Duodenal mucosa (tissue), 2 donors: Measurements from ENCODE around the gene DROSHA.
"Not testable (repeated sequence)": the region's sequence is repeated elsewhere in the genome, so short reads cannot be mapped to it uniquely, and the experiment has no call there.

Experiments used
- H3K27ac ChIP-seq: one replicate; pipeline ENCODE4 v1.7.0; 2013; ENCODE audit warnings: low read depth, low read length
- H3K27me3 ChIP-seq, 2 donors: one replicate each; pipeline ENCODE4 v1.7.0; 2013; ENCODE audit warnings: low read length in 2 of 2, control low read depth in 1 of 2; ENCODE audit not compliant: insufficient read depth in 2 of 2, control insufficient read depth in 1 of 2
- H3K36me3 ChIP-seq, 2 donors: one replicate each; pipeline ENCODE4 v1.7.0; 2013; ENCODE audit warnings: low read length in 2 of 2, control low read depth in 1 of 2; ENCODE audit not compliant: insufficient read depth in 2 of 2, control insufficient read depth in 1 of 2
- H3K4me1 ChIP-seq, 2 donors: one replicate each; pipeline ENCODE4 v1.7.0; 2013; ENCODE audit warnings: low read length in 2 of 2, control low read depth in 1 of 2; ENCODE audit not compliant: insufficient read depth in 2 of 2, control insufficient read depth in 1 of 2
- H3K4me3 ChIP-seq, 2 donors: one replicate each; pipeline ENCODE4 v1.7.0; 2013; ENCODE audit warnings: low read length in 2 of 2, low read depth in 1 of 2
- H3K9ac ChIP-seq, 2 donors: one replicate each; pipeline ENCODE4 v1.7.0; 2013; ENCODE audit warnings: low read length in 2 of 2, low read depth in 1 of 2
- H3K9me3 ChIP-seq, 2 donors: one replicate each; pipeline ENCODE4 v1.7.0; 2013; ENCODE audit warnings: low read length in 2 of 2, control low read depth in 1 of 2; ENCODE audit not compliant: control insufficient read depth in 1 of 2

DROSHA gene

GRCh38 chr5:31559942-31560341 is 28.0 kb upstream of the DROSHA start:
- Histone ChIP-seq H3K4me3 (no peak overlapping the region), H3K27ac (no peak overlapping the region), H3K27me3 (no peaks in the 10 kb centered on the region), H3K4me1 (no peaks in the 10 kb centered on the region), H3K36me3 (peaks cover 0 to 10% of the 10 kb centered on the region in 2 donors), H3K9ac (no peak overlapping the region), H3K9me3 (no peaks in the 10 kb centered on the region)

DNA sequence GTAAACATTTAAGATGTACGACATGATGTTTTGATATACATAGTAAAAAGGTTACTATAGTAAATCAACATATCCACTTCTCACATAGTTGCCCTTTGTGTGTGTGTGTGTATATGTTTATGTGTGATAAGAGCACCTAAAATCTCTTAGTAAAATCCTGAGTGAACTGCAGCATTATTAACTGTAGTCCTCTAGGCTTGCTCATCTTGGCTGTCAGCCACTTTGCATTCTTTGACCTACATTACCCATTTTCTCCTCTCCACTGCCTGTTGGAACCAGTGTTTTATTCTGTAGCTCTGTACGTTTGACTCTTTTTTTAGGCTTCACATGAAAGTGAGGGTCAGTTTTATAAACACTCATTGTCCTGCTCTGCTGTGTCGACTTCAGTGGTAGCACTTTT is 24.6 kb upstream of the DROSHA start:
- Histone ChIP-seq H3K36me3 (peaks cover 15 to 31% of the 10 kb centered on the region in 2 donors), H3K9me3 (no peaks in the 10 kb centered on the region), H3K4me1 (no peaks in the 10 kb centered on the region), H3K27me3 (no peaks in the 10 kb centered on the region), H3K4me3 (no peak overlapping the region), H3K9ac (no peak overlapping the region), H3K27ac (no peak overlapping the region)

- Histone ChIP-seq H3K4me3 (no peak overlapping the region), H3K4me1 (no peaks in the 10 kb centered on the region), H3K9me3 (no peaks in the 10 kb centered on the region), H3K27ac (no peak overlapping the region), H3K36me3 (peaks cover 15 to 36% of the 10 kb centered on the region in 2 donors), H3K9ac (no peak overlapping the region), H3K27me3 (no peaks in the 10 kb centered on the region)
Observed at GRCh38 chr5:31554552-31554951, 22.7 kb upstream of the DROSHA start.

DNA sequence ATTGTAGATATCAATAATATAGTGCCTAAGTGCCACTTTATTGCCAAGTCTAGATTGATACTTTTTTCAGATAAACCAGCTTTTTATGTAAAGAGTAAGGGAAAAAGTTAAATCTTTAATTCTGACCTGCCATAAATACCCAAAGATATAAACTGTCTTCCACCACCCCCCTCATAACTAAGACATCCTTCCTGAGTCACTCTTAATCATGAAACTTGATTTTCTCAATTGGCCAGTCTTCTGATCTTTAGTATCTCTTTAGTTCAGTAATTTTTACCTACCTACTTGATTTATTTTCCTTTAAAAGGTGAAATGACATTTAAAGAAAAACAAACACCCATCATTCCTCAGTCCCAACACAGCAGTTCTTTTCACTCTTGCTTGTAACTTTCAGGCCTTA is 22.0 kb upstream of the DROSHA start:
- no peak overlapping the region for H3K9ac ChIP-seq
- no peaks in the 10 kb centered on the region for H3K27me3 ChIP-seq
- no peaks in the 10 kb centered on the region for H3K9me3 ChIP-seq
- no peak overlapping the region for H3K4me3 ChIP-seq
- peaks cover 15 to 37% of the 10 kb centered on the region in 2 donors for H3K36me3 ChIP-seq
- H3K4me1 ChIP-seq: no peaks in the 10 kb centered on the region
- no peak overlapping the region for H3K27ac ChIP-seq

DNA sequence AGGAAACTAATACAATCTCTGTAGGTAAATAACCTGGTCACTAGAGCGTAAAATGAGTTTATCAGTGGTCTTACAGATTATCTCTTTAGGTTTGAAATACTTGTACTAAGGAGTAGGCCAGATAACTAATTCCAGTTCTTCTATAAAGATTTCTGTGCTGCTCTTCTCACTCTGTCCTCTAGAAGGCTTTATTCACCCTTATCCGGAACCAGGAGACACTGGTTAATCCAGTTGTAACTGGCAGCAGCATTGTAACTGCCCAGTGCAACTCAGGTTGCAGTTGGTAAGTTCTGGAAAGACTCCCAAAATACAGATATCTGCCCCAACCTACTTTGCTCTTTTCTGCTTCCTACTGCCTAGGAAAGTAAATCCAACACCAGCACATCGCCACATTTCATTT is 20.0 kb upstream of the DROSHA start:
- H3K9me3 ChIP-seq: no peaks in the 10 kb centered on the region
- H3K27ac ChIP-seq: no peak overlapping the region
- H3K9ac ChIP-seq: no peak overlapping the region
- no peaks in the 10 kb centered on the region for H3K4me1 ChIP-seq
- peaks cover 15 to 47% of the 10 kb centered on the region in 2 donors for H3K36me3 ChIP-seq
- H3K4me3 ChIP-seq: no peak overlapping the region
- H3K27me3 ChIP-seq: no peaks in the 10 kb centered on the region

DNA sequence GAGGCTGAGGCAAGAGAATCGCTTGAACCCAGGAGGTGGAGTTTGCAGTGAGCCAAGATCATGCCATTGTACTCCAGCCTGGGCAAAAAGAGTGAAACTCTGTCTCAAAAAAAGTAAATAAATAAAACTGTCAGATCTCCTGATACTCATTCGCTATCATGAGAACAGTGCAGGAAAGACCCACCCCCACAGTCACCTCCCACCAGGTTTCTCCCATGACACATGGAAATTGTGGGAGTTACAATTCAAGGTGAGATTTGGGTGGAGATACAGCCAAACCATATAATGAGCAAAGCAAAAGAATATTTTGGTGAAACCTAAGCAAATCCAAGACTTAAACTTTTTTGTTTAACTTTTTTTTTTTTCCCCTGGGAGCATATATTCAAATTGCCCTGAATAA is 17.2 kb upstream of the DROSHA start:
- not testable (repeated sequence) for H3K4me1 ChIP-seq, H3K9ac ChIP-seq, H3K4me3 ChIP-seq, H3K27me3 ChIP-seq, H3K27ac ChIP-seq, H3K9me3 ChIP-seq
- H3K36me3 ChIP-seq: peaks cover 11 to 51% of the 10 kb centered on the region in 2 donors

DNA sequence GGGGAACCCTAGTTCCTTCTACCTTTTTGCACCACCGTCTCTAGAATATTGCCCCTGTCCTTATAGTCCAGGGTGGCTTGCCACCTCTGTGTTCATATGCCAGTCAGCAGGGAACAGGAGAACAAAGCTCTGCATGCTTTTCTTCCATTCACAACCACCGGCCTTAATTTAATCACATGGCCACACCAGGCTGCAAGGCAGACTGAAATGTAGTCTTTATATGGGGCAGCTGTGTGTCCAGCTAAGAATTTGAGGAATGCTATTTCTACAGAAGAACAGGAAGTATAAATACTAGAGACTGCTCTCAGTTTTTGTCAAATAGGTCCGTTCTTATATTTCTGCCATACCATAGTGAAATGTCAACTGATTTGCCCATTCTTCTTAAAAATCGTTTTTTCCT is 6.0 kb upstream of the DROSHA start:
- H3K9ac ChIP-seq: no peak overlapping the region
- H3K36me3 ChIP-seq: peaks cover 37 to 66% of the 10 kb centered on the region in 2 donors
- no peaks in the 10 kb centered on the region for H3K9me3 ChIP-seq
- H3K27me3 ChIP-seq: no peaks in the 10 kb centered on the region
- H3K4me1 ChIP-seq: peaks cover 4 to 10% of the 10 kb centered on the region in 2 donors
- H3K4me3 ChIP-seq: no peak overlapping the region
- H3K27ac ChIP-seq: no peak overlapping the region

DNA sequence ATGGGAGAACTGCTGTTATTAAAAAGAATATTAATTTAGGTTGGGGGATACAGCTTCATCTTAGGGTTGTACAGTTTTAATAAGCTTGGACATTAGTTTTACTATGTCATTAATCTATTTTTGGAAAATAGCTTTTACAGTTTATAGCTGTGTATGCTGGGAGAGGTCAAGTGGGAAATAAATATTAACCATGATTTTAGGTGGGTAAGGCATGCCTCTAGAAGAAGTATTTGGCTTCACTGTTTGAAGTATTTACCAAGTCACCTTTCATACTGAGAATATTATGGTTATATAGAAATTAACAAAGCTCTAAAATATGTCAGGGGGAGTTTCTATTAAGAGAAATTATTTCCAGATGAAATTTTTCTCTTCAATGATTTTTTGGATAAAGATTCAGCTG is 5.5 kb upstream of the DROSHA start:
- Histone ChIP-seq H3K4me1 (peaks cover 4 to 14% of the 10 kb centered on the region in 2 donors), H3K9me3 (no peaks in the 10 kb centered on the region), H3K27ac (no peak overlapping the region), H3K4me3 (no peak overlapping the region), H3K9ac (no peak overlapping the region), H3K27me3 (no peaks in the 10 kb centered on the region), H3K36me3 (peaks cover 39 to 62% of the 10 kb centered on the region in 2 donors)

DNA sequence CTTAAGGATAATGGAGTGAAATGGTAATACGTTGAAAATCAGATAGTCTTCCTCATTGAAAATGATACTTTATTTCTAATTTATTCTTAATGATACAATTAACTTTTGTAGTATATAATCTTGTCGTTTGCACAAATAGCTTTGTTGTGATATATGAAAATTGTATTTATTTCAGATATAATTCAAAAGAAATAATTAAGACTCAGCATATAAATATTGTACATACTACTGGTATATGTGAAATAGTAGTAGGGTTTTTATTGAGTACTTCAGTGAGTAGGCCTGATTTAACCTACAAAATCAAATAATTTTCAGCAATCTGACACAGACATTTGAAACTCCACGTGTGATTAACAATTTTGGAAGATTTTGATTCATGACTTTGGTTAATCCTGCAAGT is 5.0 kb upstream of the DROSHA start:
- Histone ChIP-seq H3K4me1 (peaks cover 4 to 14% of the 10 kb centered on the region in 2 donors), H3K27ac (no peak overlapping the region), H3K27me3 (no peaks in the 10 kb centered on the region), H3K36me3 (peaks cover 40 to 59% of the 10 kb centered on the region in 2 donors), H3K9ac (no peak overlapping the region), H3K9me3 (no peaks in the 10 kb centered on the region), H3K4me3 (no peak overlapping the region)

GRCh38 chr5:31534527-31535046 is 2.7 kb upstream of the DROSHA start:
- Histone ChIP-seq H3K27ac (no peak overlapping the region), H3K36me3 (peaks cover 28 to 37% of the 10 kb centered on the region in 2 donors), H3K4me1 (peaks cover 13 to 23% of the 10 kb centered on the region in 2 donors), H3K4me3 (no peak overlapping the region), H3K9ac (no peak overlapping the region), H3K9me3 (no peaks in the 10 kb centered on the region), H3K27me3 (no peaks in the 10 kb centered on the region)

GRCh38 chr5:31531543-31531887 is 378 bp downstream of the DROSHA start:
- Histone ChIP-seq H3K4me3 (peak overlapping the region; percentile 98 to 100), H3K27ac (peak overlapping the region; percentile 47), H3K27me3 (no peaks in the 10 kb centered on the region), H3K9me3 (no peaks in the 10 kb centered on the region), H3K4me1 (peaks cover 13 to 23% of the 10 kb centered on the region in 2 donors), H3K9ac (peak overlapping the region; percentile 90 to 91), H3K36me3 (peaks cover 26 to 44% of the 10 kb centered on the region in 2 donors)
